Uterus (tissue), 2 donors: ENCODE data around the gene ZMYND15.

ENCODE experiments used
- POLR2A ChIP-seq, 2 donors: fragments of 450-650 bp; IDR thresholded peaks; one replicate each; pipeline ENCODE4 v1.6.1; 2016; ENCODE audit warnings: antibody characterized with exemption in 2 of 2, mild to moderate bottlenecking in 1 of 2, moderate library complexity in 1 of 2
- TF ChIP-seq, protein P1 (sequence below), 4 experiments: fragments of 200-600 bp in 2 of 4; fragments of 450-650 bp in 2 of 4; sonication (generic) in 2 of 4; IDR thresholded peaks; one replicate each; pipeline ENCODE4 v1.5.1; 2016 to 2019; ENCODE audit warnings: antibody characterized with exemption in 4 of 4, mild to moderate bottlenecking in 2 of 4, moderate library complexity in 1 of 4

DNA sequence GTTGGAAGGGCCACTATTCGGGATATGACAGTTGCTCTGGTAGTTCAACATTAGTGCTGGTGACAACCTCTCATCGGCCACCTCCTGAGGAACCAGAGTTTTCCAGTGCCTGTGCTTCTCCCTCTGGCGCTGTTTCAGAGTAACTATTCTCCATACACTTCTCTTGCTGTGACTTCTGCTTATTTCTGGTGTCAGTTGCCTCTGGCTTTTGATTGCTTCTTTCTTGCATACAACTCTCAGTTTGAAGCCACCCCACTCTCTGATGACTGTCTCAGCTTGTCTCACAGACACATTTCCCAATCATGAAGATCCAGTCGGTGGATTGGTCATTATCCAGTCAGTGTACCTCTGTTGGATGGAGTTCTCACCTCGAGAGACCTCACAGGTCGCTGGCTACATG, 28.7 kb downstream of the ZMYND15 start:
- TF ChIP-seq, protein P1, sequence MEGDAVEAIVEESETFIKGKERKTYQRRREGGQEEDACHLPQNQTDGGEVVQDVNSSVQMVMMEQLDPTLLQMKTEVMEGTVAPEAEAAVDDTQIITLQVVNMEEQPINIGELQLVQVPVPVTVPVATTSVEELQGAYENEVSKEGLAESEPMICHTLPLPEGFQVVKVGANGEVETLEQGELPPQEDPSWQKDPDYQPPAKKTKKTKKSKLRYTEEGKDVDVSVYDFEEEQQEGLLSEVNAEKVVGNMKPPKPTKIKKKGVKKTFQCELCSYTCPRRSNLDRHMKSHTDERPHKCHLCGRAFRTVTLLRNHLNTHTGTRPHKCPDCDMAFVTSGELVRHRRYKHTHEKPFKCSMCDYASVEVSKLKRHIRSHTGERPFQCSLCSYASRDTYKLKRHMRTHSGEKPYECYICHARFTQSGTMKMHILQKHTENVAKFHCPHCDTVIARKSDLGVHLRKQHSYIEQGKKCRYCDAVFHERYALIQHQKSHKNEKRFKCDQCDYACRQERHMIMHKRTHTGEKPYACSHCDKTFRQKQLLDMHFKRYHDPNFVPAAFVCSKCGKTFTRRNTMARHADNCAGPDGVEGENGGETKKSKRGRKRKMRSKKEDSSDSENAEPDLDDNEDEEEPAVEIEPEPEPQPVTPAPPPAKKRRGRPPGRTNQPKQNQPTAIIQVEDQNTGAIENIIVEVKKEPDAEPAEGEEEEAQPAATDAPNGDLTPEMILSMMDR (IDR thresholded peaks at IDR 0.05) = no peak
- TF ChIP-seq POLR2A (IDR thresholded peaks at IDR 0.05) = no peak
